ENCODE measurements around the gene HSD3B1.
"Not testable (repeated sequence)": the region's sequence is repeated elsewhere in the genome, so short reads cannot be mapped to it uniquely, and the experiment has no call there.

Gene HSD3B1

DNA sequence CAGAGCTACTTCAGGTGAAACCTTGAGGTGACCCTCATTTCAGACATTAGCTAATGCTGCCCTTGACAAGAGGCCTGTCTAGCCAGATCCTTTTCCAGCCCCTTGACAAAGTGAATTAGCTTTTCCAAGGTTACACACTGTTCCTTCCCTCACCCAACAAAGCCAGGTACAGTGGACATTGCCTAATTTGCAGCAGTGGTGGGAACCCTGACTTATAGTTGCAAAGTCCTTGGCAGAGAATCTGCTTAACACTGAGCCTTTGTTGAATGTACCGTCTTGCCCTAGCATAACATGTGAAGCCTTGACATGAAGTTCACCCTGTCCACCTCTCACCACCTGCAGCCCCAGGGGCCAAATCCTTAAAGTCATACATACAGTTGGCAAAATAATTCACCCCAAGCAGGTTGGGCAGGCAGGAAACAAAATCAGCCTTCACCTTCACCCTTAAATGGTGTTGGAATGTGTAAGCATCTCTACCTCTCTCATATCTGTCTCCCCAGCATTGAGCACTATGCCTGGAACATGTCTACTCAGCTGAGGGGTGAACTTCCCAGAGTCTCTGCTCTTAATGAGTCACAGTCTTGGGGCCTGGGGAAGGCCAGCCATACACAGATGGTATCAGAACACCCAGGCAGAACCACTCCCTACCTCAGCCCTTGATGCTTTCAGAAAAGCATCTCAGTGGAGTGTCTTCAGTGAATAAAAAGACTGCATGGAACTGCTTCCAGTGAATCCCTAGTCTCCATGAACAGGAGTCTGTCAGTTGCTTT lies 46.5 kb downstream of the HSD3B1 start:
- not testable (repeated sequence) for DNase-seq, ATAC-seq

DNA sequence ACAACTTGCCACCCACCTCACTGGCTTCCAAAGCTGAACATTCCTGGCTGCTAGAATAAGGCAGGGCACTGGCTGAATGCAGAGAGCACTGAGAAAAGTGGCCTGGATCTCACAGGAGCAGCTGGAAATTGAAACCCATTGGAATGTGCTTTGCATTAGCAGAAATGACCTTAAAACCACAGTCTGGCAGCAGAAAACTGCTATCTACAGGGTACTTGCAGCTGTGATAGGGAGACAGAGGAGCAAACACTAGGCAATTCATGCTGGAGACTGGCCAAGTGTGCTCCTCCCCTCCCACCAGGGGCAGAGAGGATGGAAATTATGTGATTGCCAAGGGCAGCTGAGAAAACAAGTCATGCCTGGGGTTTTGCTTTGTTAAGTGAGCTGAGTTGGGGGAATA lies 47.2 kb downstream of the HSD3B1 start:
- ATAC-seq (no peak), DNase-seq (no peak)

DNA sequence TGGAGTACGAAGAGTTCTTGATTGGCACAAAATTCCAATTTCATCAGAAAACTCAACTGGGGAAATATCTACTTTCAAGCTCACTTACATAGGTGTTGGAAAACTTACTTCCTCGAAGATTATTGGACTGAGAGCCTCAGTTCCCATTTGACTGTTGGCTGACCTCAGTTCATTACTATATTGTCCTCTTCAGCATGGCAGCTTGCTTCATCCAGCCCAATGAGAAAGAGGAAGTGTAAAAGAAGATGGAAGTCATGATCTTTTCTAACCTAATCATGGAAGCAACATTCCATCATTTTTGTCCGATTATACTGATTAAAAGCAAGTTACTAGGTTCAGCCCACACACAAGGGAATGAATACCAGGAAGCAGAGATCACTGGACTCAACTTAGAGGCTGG lies 49.4 kb downstream of the HSD3B1 start:
- DNase-seq (no peak), ATAC-seq (no peak)

DNA sequence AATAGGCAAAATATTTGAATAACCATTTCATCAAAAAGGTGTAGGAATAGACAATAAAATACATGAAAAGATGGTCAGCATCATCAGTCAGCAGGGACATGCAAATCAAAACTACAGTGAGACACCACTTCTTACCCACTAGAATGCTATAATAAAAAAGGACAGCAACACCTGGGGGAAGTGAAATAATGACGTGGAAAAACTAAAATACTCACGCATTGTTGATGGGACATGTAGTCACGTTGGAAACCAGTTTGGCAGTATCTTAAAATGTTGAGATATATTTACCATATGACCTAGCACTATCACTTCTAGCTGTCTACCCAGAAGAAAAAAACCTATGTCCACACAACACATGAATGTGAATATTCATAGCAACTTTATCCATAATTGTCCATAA lies 53.4 kb downstream of the HSD3B1 start:
- ATAC-seq, DNase-seq: not testable (repeated sequence)

DNA sequence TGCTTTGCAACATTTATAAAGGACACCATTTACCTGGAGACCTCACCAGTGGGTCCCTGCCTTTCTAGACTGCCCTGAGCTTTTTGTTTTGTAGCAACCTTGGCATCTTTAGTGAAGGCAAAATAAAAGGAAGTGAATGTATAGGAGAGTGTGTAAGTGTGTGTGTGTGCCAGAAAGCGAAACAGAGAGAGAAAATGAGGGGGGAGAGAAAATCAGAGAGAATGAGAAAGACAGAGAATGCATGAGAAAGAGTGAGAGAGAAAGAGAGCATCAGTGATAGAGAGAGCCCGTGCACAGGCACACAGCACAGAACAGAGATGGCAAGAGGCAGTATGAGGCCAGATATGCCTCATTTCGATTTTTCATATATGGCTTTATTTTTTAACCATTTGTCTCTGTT lies 57.5 kb downstream of the HSD3B1 start:
- ATAC-seq (no peak), DNase-seq (no peak)

All from stimulated activated naive CD8-positive, alpha-beta T cell treated with anti-CD3 and anti-CD28 coated beads, Interleukin-15, Interleukin-2, amounts not matched to agents 100 U/mL and 50 U/mL, for 24 hours (primary cell).